ENCODE measurements around the gene CPN1. TPM values are rescaled to one million over a fixed set of nuclear protein-coding genes. Genes with fewer than 3 reads are reported as not detected.

Gene CPN1
- total and polyA plus RNA-seq, 8 donors: not detected

GRCh38 chr10:99998889-99999288 lies 82.8 kb downstream of the CPN1 start:
- no peaks in the 10 kb centered on the region for H3K27me3 ChIP-seq
- WGBS, 5 donors: 81 to 89% (median 86%) methylated on average over 6 of the region's 6 CpGs
- H3K27ac ChIP-seq: peak overlapping the region in 1 of 5 donors; percentile 11
- H3K4me1 ChIP-seq: peaks cover 0 to 68% (median 29%) of the 10 kb centered on the region in 4 donors
- H3K9me3 ChIP-seq: no peaks in the 10 kb centered on the region
- no peak for DNase-seq
- no peaks in the 10 kb centered on the region for H3K36me3 ChIP-seq
- TF ChIP-seq POLR2AphosphoS5 (IDR thresholded peaks at IDR 0.05) (no peak), CTCF (IDR thresholded peaks at IDR 0.05) (no peak), POLR2A (IDR thresholded peaks at IDR 0.05) (no peak), EP300 (IDR thresholded peaks at IDR 0.05) (no peak)
- no peak overlapping the region for H3K4me3 ChIP-seq
- intact Hi-C loops (cut with DNase I; ENCODE audit: low total_unique reads): no loop called here

GRCh38 chr10:99996671-99997648 lies 84.7 kb downstream of the CPN1 start:
- 43 to 65% (median 57%) methylated on average over 4 of the region's 4 CpGs for WGBS, 5 donors
- Histone ChIP-seq H3K36me3 (no peaks in the 10 kb centered on the region), H3K27me3 (no peaks in the 10 kb centered on the region), H3K27ac (peak overlapping the region in 1 of 5 donors; percentile 37), H3K9me3 (no peaks in the 10 kb centered on the region), H3K4me1 (peaks cover 0 to 70% (median 32%) of the 10 kb centered on the region in 4 donors), H3K4me3 (no peak overlapping the region)
- intact Hi-C loops (cut with DNase I; ENCODE audit: low total_unique reads): no loop called here
- DNase-seq: peak in 1 of 2 donors; percentile 64
- no peak for TF ChIP-seq POLR2AphosphoS5 (IDR thresholded peaks at IDR 0.05)
- TF ChIP-seq EP300 (IDR thresholded peaks at IDR 0.05): no peak
- no peak for TF ChIP-seq CTCF (IDR thresholded peaks at IDR 0.05)
- no peak for TF ChIP-seq POLR2A (IDR thresholded peaks at IDR 0.05)

- H3K9me3 ChIP-seq: no peaks in the 10 kb centered on the region
- no peak overlapping the region for H3K4me3 ChIP-seq
- H3K4me1 ChIP-seq: peaks cover 0 to 58% (median 30%) of the 10 kb centered on the region in 4 donors
- WGBS, 5 donors: 79 to 87% (median 83%) methylated on average over 3 of the region's 3 CpGs
- H3K36me3 ChIP-seq: no peaks in the 10 kb centered on the region
- TF ChIP-seq EP300 (IDR thresholded peaks at IDR 0.05): no peak
- TF ChIP-seq POLR2A (IDR thresholded peaks at IDR 0.05): no peak
- no peak for TF ChIP-seq CTCF (IDR thresholded peaks at IDR 0.05)
- TF ChIP-seq POLR2AphosphoS5 (IDR thresholded peaks at IDR 0.05): no peak
- no peak for DNase-seq
- intact Hi-C loops (cut with DNase I; ENCODE audit: low total_unique reads): no loop called here
- no peak overlapping the region for H3K27ac ChIP-seq
- no peaks in the 10 kb centered on the region for H3K27me3 ChIP-seq
These were observed 86.0 kb downstream of the CPN1 start for GRCh38 chr10:99995713-99996112.

GRCh38 chr10:99995269-99995668 lies 86.4 kb downstream of the CPN1 start:
- DNase-seq: no peak
- no peak overlapping the region for H3K4me3 ChIP-seq
- no peak for TF ChIP-seq POLR2AphosphoS5 (IDR thresholded peaks at IDR 0.05)
- no peak for TF ChIP-seq POLR2A (IDR thresholded peaks at IDR 0.05)
- no peak for TF ChIP-seq CTCF (IDR thresholded peaks at IDR 0.05)
- no peak for TF ChIP-seq EP300 (IDR thresholded peaks at IDR 0.05)
- 71 to 90% (median 84%) methylated on average over 3 of the region's 3 CpGs for WGBS, 5 donors
- H3K27me3 ChIP-seq: no peaks in the 10 kb centered on the region
- intact Hi-C loops (cut with DNase I; ENCODE audit: low total_unique reads): no loop called here
- no peak overlapping the region for H3K27ac ChIP-seq
- no peaks in the 10 kb centered on the region for H3K36me3 ChIP-seq
- peaks cover 0 to 55% (median 29%) of the 10 kb centered on the region in 4 donors for H3K4me1 ChIP-seq
- H3K9me3 ChIP-seq: no peaks in the 10 kb centered on the region

All from stomach (tissue), 9 donors.